ENCODE measurements around the gene CLNK. TPM values are rescaled to one million over a fixed set of nuclear protein-coding genes. Genes with fewer than 3 reads are reported as not detected.

The CLNK gene
- polyA plus RNA-seq, 2 of the 4 experiments (the other 2 are of a cell fraction) = not detected

DNA sequence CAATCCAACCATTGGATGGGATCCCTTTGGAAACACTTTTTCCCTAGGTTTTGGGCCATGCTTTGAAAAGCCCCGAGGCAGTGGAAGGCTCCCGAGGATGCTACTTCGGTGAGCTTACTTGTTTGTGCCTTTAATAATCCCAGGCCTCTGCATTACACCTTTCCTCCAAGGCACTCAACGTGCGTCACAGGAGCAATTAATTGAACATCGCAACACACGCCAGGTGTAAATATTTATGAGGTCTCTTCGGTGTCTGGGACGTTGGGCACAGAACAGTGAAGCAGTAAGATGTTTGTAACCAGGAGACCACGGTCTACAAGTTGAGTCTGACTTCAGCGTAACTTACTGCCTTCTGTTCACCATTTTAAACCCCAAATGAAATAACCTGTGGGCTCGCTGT lies 97.3 kb downstream of the CLNK start (continued):
- TF ChIP-seq, protein P1, sequence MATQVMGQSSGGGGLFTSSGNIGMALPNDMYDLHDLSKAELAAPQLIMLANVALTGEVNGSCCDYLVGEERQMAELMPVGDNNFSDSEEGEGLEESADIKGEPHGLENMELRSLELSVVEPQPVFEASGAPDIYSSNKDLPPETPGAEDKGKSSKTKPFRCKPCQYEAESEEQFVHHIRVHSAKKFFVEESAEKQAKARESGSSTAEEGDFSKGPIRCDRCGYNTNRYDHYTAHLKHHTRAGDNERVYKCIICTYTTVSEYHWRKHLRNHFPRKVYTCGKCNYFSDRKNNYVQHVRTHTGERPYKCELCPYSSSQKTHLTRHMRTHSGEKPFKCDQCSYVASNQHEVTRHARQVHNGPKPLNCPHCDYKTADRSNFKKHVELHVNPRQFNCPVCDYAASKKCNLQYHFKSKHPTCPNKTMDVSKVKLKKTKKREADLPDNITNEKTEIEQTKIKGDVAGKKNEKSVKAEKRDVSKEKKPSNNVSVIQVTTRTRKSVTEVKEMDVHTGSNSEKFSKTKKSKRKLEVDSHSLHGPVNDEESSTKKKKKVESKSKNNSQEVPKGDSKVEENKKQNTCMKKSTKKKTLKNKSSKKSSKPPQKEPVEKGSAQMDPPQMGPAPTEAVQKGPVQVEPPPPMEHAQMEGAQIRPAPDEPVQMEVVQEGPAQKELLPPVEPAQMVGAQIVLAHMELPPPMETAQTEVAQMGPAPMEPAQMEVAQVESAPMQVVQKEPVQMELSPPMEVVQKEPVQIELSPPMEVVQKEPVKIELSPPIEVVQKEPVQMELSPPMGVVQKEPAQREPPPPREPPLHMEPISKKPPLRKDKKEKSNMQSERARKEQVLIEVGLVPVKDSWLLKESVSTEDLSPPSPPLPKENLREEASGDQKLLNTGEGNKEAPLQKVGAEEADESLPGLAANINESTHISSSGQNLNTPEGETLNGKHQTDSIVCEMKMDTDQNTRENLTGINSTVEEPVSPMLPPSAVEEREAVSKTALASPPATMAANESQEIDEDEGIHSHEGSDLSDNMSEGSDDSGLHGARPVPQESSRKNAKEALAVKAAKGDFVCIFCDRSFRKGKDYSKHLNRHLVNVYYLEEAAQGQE (IDR thresholded peaks at IDR 0.05) = no peak
- no peak for TF ChIP-seq HOXB13 (CRISPR knock-in tag; IDR thresholded peaks at IDR 0.05; ENCODE audit: low read depth)
- no peak for TF ChIP-seq NPAS2 (CRISPR knock-in tag; IDR thresholded peaks at IDR 0.05; ENCODE audit: borderline replicate concordance)
- TF ChIP-seq CHD4 (IDR thresholded peaks at IDR 0.05; ENCODE audit: borderline replicate concordance) = no peak
- no peak for TF ChIP-seq RAD21 (conservative IDR thresholded peaks at IDR 0.05 in 1 of 2, IDR thresholded peaks at IDR 0.05 in 1 of 2)

GRCh38 chr4:10584042-10584441 lies 100.5 kb downstream of the CLNK start:
- DNase-seq (ENCODE audit: low read depth in 1 of 2, low spot score in 1 of 2) (no peak), ATAC-seq (no peak), FAIRE-seq (no peak)
- no peak for TF ChIP-seq MAX (IDR thresholded peaks at IDR 0.05)
- TF ChIP-seq CHD2 (IDR thresholded peaks at IDR 0.05; ENCODE audit: low read length, partially characterized antibody) = no peak
- no peak for TF ChIP-seq RCOR1 (IDR thresholded peaks at IDR 0.05; ENCODE audit: low read depth, low read length)
- ChIA-PET POLR2A (no interaction called here), CTCF (interaction anchor here (0.6 to 1.7 kb wide), 2 partner anchors 840 to 1713 kb away, joined by 3 to 6 read pairs; no protein-coding TSS in a partner anchor)
- 13% methylated on average over 2 of the region's 2 CpGs for WGBS (ENCODE audit: missing lambda C conversion rate)
- H3K27ac ChIP-seq = no peak overlapping the region
- H3K4me1 ChIP-seq = no peaks in the 10 kb centered on the region
- H3K4me3 ChIP-seq = no peak overlapping the region
- H3K4me2 ChIP-seq = no peak overlapping the region
- H3K9me3 ChIP-seq = no peaks in the 10 kb centered on the region

DNA sequence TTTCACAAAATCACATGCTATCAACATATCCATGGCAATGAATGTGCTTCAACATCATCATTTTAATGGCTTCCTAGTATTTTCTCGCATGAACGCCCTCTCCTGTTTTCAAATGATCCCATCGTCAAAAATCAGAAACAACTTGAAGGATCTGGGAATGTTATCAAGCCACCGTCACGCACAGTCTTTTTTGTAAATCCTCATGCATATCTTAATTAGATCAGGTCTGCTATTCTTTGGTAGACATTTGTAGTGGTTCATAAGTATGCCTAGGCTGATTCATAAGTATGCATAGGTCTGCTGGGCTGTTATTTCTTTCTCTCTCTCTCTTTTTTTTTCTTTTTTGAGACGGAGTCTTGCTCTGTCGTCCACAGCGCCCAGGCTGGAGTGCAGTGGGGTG lies 101.6 kb downstream of the CLNK start:
- H3K4me3 ChIP-seq = no peak overlapping the region
- no peak overlapping the region for H3K4me2 ChIP-seq
- TF ChIP-seq MYC (IDR thresholded peaks at IDR 0.05; ENCODE audit: borderline replicate concordance, low read length) = no peak
- no peak for TF ChIP-seq CEBPB (IDR thresholded peaks at IDR 0.05)
- TF ChIP-seq, protein P2, sequence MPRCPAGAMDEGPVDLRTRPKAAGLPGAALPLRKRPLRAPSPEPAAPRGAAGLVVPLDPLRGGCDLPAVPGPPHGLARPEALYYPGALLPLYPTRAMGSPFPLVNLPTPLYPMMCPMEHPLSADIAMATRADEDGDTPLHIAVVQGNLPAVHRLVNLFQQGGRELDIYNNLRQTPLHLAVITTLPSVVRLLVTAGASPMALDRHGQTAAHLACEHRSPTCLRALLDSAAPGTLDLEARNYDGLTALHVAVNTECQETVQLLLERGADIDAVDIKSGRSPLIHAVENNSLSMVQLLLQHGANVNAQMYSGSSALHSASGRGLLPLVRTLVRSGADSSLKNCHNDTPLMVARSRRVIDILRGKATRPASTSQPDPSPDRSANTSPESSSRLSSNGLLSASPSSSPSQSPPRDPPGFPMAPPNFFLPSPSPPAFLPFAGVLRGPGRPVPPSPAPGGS (IDR thresholded peaks at IDR 0.05) = no peak
- TF ChIP-seq NR3C1 (IDR thresholded peaks at IDR 0.05) = no peak
- no peak for TF ChIP-seq FOSB (CRISPR knock-in tag; IDR thresholded peaks at IDR 0.05)
- no peak for TF ChIP-seq TP53 (CRISPR knock-in tag; IDR thresholded peaks at IDR 0.05)
- no peak for TF ChIP-seq ELK1 (IDR thresholded peaks at IDR 0.05; ENCODE audit: low read depth, low read length)
- no peak for TF ChIP-seq SMC3 (IDR thresholded peaks at IDR 0.05)
- no peak for TF ChIP-seq FOSL2 (IDR thresholded peaks at IDR 0.05)
- TF ChIP-seq FOSL2 (CRISPR knock-in tag; IDR thresholded peaks at IDR 0.05) = no peak
- TF ChIP-seq ZC3H11A (IDR thresholded peaks at IDR 0.05) = no peak
- no peak for TF ChIP-seq ESRRA (IDR thresholded peaks at IDR 0.05; ENCODE audit: borderline replicate concordance, low read length)
- no peak for TF ChIP-seq ZFP36 (IDR thresholded peaks at IDR 0.05; ENCODE audit: borderline replicate concordance, partially characterized antibody)
- TF ChIP-seq HOXB5 (CRISPR knock-in tag; IDR thresholded peaks at IDR 0.05) = no peak
- no peak for TF ChIP-seq MAZ (IDR thresholded peaks at IDR 0.05; ENCODE audit: borderline replicate concordance, low read depth, low read length)
- TF ChIP-seq MAX (IDR thresholded peaks at IDR 0.05) = no peak
- TF ChIP-seq, protein P3, sequence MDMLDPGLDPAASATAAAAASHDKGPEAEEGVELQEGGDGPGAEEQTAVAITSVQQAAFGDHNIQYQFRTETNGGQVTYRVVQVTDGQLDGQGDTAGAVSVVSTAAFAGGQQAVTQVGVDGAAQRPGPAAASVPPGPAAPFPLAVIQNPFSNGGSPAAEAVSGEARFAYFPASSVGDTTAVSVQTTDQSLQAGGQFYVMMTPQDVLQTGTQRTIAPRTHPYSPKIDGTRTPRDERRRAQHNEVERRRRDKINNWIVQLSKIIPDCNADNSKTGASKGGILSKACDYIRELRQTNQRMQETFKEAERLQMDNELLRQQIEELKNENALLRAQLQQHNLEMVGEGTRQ (IDR thresholded peaks at IDR 0.05) = no peak
- no peak for TF ChIP-seq HOXA7 (CRISPR knock-in tag; IDR thresholded peaks at IDR 0.05)
- TF ChIP-seq EHF (CRISPR knock-in tag; IDR thresholded peaks at IDR 0.05) = no peak
- ChIA-PET POLR2A (no interaction called here), CTCF (interaction anchor here (0.6 kb wide), 1 partner anchor 940 kb away, joined by 3 read pairs; no protein-coding TSS in a partner anchor)
- DNase-seq (ENCODE audit: low read depth in 1 of 2, low spot score in 1 of 2) = no peak
- H3K4me1 ChIP-seq = no peaks in the 10 kb centered on the region
- 90% methylated on average over 7 of the region's 8 CpGs for WGBS (ENCODE audit: missing lambda C conversion rate)
- H3K9me3 ChIP-seq = no peaks in the 10 kb centered on the region
- no peak for ATAC-seq
- H3K27ac ChIP-seq = no peak overlapping the region
- FAIRE-seq = no peak
